B cell (primary cell): ENCODE data around the gene CSMD2.
"Not testable (repeated sequence)": the region's sequence is repeated elsewhere in the genome, so short reads cannot be mapped to it uniquely, and the experiment has no call there.

Experiments
- CTCF ChIP-seq: fragments of 200-600 bp; IDR thresholded peaks from one replicate; pipeline ENCODE4 v1.8.0; 2022; ENCODE audit warnings: antibody characterized with exemption, mild to moderate bottlenecking
- EZH2 ChIP-seq: IDR thresholded peaks from 2 replicates; pipeline ENCODE4 v1.6.1; 2012; ENCODE audit warnings: borderline replicate concordance, low read depth, mild to moderate bottlenecking, moderate library complexity, low read length; ENCODE audit not compliant: insufficient read depth, poor library complexity, severe bottlenecking

- TF ChIP-seq CTCF, EZH2: not testable (repeated sequence)
Observed at GRCh38 chr1:34082085-34082670, 82.9 kb downstream of the CSMD2 start.
